ENCODE data around the gene CENPM. TPM values are rescaled to one million over a fixed set of nuclear protein-coding genes. Genes with fewer than 3 reads are reported as not detected.

Gene CENPM
- polyA plus RNA-seq, 1 donor from 2014 or later = 2.1 TPM

GRCh38 chr22:41978732-41979131, 31.8 kb upstream of the CENPM start:
- H3K27me3 ChIP-seq (ENCODE audit: insufficient read depth, low read depth, low read length) = no peaks in the 10 kb centered on the region
- no peak overlapping the region for H3K27ac ChIP-seq (ENCODE audit: low read length)
- no peaks in the 10 kb centered on the region for H3F3A ChIP-seq (ENCODE audit: insufficient read depth, low read length, poor library complexity, severe bottlenecking)
- peak overlapping the region; percentile 99 for H3K4me3 ChIP-seq (ENCODE audit: low read length)
- H3K9me3 ChIP-seq (ENCODE audit: low read length) = no peaks in the 10 kb centered on the region
- no peaks in the 10 kb centered on the region for H3K9me2 ChIP-seq (ENCODE audit: insufficient read depth, low read length)
- H3K79me2 ChIP-seq (replicated peaks; ENCODE audit: insufficient read depth, low read length) = peaks cover 49% of the 10 kb centered on the region
- H3K36me3 ChIP-seq (ENCODE audit: insufficient read depth, low read length) = peaks cover 4% of the 10 kb centered on the region
- peaks cover 3% of the 10 kb centered on the region for H4K20me1 ChIP-seq (ENCODE audit: insufficient read depth)
- no peak overlapping the region for H2AFZ ChIP-seq (ENCODE audit: low read depth, low read length)
- TF ChIP-seq EP300 (conservative IDR thresholded peaks at IDR 0.05; ENCODE audit: poor library complexity, severe bottlenecking) (no peak), REST (IDR thresholded peaks at IDR 0.05; ENCODE audit: borderline replicate concordance) (no peak), POLR2AphosphoS5 (IDR thresholded peaks at IDR 0.05) (no peak), SMC3 (conservative IDR thresholded peaks at IDR 0.05; ENCODE audit: poor library complexity) (no peak), EZH2 (IDR thresholded peaks at IDR 0.05; ENCODE audit: borderline replicate concordance, insufficient read depth, low read length, poor library complexity, severe bottlenecking) (no peak), TAF1 (IDR thresholded peaks at IDR 0.05; ENCODE audit: low read depth) (no peak), CTCF (IDR thresholded peaks at IDR 0.05; ENCODE audit: poor library complexity, severe bottlenecking) (no peak), RAD21 (conservative IDR thresholded peaks at IDR 0.05) (no peak), MXI1 (conservative IDR thresholded peaks at IDR 0.05; ENCODE audit: poor library complexity, severe bottlenecking) (no peak)
- peak overlapping the region; percentile 98 for H3K9ac ChIP-seq (ENCODE audit: low read length)
- H3K4me2 ChIP-seq (ENCODE audit: low read length) = peak overlapping the region; percentile 95

- Histone ChIP-seq H3K27ac (ENCODE audit: low read length) (peak overlapping the region; percentile 86), H3K9me2 (ENCODE audit: insufficient read depth, low read length) (no peaks in the 10 kb centered on the region), H3K79me2 (replicated peaks; ENCODE audit: insufficient read depth, low read length) (peaks cover 49% of the 10 kb centered on the region), H3K4me2 (ENCODE audit: low read length) (peak overlapping the region; percentile 95), H3K9me3 (ENCODE audit: low read length) (no peaks in the 10 kb centered on the region), H3K9ac (ENCODE audit: low read length) (peak overlapping the region; percentile 98), H3K4me3 (ENCODE audit: low read length) (peak overlapping the region; percentile 99), H3K36me3 (ENCODE audit: insufficient read depth, low read length) (peaks cover 4% of the 10 kb centered on the region), H3F3A (ENCODE audit: insufficient read depth, low read length, poor library complexity, severe bottlenecking) (no peaks in the 10 kb centered on the region), H2AFZ (ENCODE audit: low read depth, low read length) (peak overlapping the region; percentile 84), H4K20me1 (ENCODE audit: insufficient read depth) (peaks cover 3% of the 10 kb centered on the region), H3K27me3 (ENCODE audit: insufficient read depth, low read depth, low read length) (no peaks in the 10 kb centered on the region)
- TF ChIP-seq TAF1 (IDR thresholded peaks at IDR 0.05; ENCODE audit: low read depth) (peak; percentile 55), EP300 (conservative IDR thresholded peaks at IDR 0.05; ENCODE audit: poor library complexity, severe bottlenecking) (no peak), EZH2 (IDR thresholded peaks at IDR 0.05; ENCODE audit: borderline replicate concordance, insufficient read depth, low read length, poor library complexity, severe bottlenecking) (no peak), CTCF (IDR thresholded peaks at IDR 0.05; ENCODE audit: poor library complexity, severe bottlenecking) (no peak), RAD21 (conservative IDR thresholded peaks at IDR 0.05) (peak; percentile 45), REST (IDR thresholded peaks at IDR 0.05; ENCODE audit: borderline replicate concordance) (peak; percentile 37), MXI1 (conservative IDR thresholded peaks at IDR 0.05; ENCODE audit: poor library complexity, severe bottlenecking) (peak; percentile 84), POLR2AphosphoS5 (IDR thresholded peaks at IDR 0.05) (peak; percentile 65), SMC3 (conservative IDR thresholded peaks at IDR 0.05; ENCODE audit: poor library complexity) (peak; percentile 50)
Observed at GRCh38 chr22:41976961-41977566, 30.1 kb upstream of the CENPM start.

All from neural cell (in vitro differentiated cells).